NB4 (cell line): Measurements from ENCODE around the gene HIBADH.

Experiments
- CTCF ChIP-seq: IDR thresholded peaks from one replicate; pipeline ENCODE4 v1.5.1; 2012; ENCODE audit warnings: low read depth, low read length
- MYC ChIP-seq: IDR thresholded peaks from 2 replicates; pipeline ENCODE4 v1.6.1; 2011; ENCODE audit warnings: low read depth, low read length
- POLR2A ChIP-seq: IDR thresholded peaks from 2 replicates; pipeline ENCODE4 v1.6.1; 2011; ENCODE audit warnings: mild to moderate bottlenecking; ENCODE audit not compliant: insufficient read length; ENCODE audit errors: extremely low read depth

DNA sequence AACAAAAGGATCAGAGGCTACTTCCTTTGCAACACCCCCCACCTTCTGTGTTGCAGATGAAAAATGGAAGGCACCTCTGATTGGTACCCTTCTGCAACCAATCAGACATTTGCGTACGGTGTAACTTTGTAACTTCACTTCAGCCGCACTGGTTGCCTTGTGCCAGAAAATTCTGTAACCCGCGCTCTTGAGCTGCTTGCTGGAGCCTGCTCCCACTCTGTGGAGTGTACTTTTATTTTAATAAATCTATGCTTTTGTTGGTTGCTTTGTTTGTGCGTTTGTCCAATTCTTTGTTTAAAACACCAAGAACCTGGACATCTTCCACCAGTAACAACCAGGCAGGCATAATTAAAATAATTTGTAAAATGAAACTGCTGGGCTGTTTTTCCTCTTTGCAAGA, 45.8 kb upstream of the HIBADH start:
- TF ChIP-seq CTCF (no peak), POLR2A (no peak), MYC (no peak)
